Calu3 (cell line): Measurements from ENCODE around the gene CXCR4. TPM values are rescaled to one million over a fixed set of nuclear protein-coding genes. Genes with fewer than 3 reads are reported as not detected.

Experiments used
- BruUV-seq: library from RNA; stranded (reverse); fragments of 400-500 nt; replicated peaks from 2 replicates; lab custom pipeline; 2021; lab: Mats Ljungman, UMichigan
- CTCF ChIA-PET: fragments of 300-600 bp; sonication (Branson Sonifier 250); formaldehyde crosslinking; loops from one replicate; lab custom pipeline; 2022; ENCODE audit warnings: antibody characterized with exemption; lab: Charles Lee
- DNase-seq: peaks from one replicate; pipeline ENCODE4 v3.0.0; 2022
- H3K27ac Mint-ChIP-seq: one replicate; pipeline ENCODE4 v1.8.0; 2022; ENCODE audit warnings: mixed read lengths; ENCODE audit not compliant: unreplicated experiment
- H3K27me3 Mint-ChIP-seq: one replicate; pipeline ENCODE4 v1.8.0; 2022; ENCODE audit warnings: mixed read lengths; ENCODE audit not compliant: unreplicated experiment
- H3K36me3 Mint-ChIP-seq: one replicate; pipeline ENCODE4 v1.8.0; 2022; ENCODE audit warnings: mild to moderate bottlenecking, moderate library complexity, mixed read lengths; ENCODE audit not compliant: insufficient read depth, unreplicated experiment
- H3K4me1 Mint-ChIP-seq: one replicate; pipeline ENCODE4 v1.8.0; 2022; ENCODE audit warnings: mild to moderate bottlenecking, low read depth, mixed read lengths; ENCODE audit not compliant: unreplicated experiment
- H3K4me3 Mint-ChIP-seq: one replicate; pipeline ENCODE4 v1.8.0; 2022; ENCODE audit warnings: mild to moderate bottlenecking, low read depth, moderate library complexity, mixed read lengths; ENCODE audit not compliant: unreplicated experiment
- H3K9me3 Mint-ChIP-seq: one replicate; pipeline ENCODE4 v1.8.0; 2022; ENCODE audit warnings: low read depth, mixed read lengths; ENCODE audit not compliant: unreplicated experiment
- intact Hi-C: fragments of 100-400 bp; cut with micrococcal nuclease; formaldehyde crosslinking; loops from one replicate; pipeline ENCODE4 v1.10.0; 2022; ENCODE audit not compliant: unreplicated experiment
- total RNA-seq: library from RNA; stranded (reverse); gene quantifications from 2 replicates; pipeline ENCODE4 v1.2.3, GENCODE V29; 2022
- TF ChIP-seq, protein P1 (sequence below): fragments of 200-600 bp; IDR thresholded peaks from one replicate; pipeline ENCODE4 v1.8.0; 2022; ENCODE audit warnings: antibody characterized with exemption; ENCODE audit not compliant: unreplicated experiment

CXCR4 gene
- total RNA-seq, 1 experiment from 2014 or later = 16.7 TPM

DNA sequence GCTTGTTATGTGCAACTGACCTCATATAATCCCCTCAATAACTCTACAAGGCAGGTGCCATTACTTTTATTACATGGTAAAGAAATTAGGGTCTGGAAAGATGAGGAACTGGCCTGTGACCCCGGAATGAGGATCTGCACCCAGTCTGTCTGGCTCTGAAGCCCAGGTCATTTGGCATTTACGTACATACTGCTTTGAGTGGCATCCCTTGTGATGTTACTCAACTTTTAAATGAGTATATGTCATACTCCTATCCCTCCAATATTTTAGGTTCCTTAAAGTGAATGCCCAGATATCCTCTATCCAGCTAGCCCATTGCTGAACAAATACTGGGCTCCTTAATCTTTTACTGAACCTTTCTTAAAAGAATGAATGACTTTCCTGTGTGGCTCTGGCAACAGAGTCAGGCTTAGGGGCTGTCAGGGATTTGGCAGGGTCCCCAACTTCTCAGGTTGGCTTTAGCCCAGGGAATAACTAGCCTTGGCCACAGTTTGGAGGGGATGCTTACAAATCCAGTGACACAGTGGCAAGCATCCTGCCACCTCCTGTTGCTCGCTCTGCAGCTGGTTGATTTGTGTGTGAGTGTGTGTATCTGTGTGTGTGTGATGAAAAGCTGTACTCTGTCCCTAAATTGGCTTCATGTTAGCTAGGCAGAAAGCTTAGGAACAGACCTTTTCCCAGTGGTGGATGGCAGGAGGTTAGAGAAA is 3.4 kb upstream of the CXCR4 start:
- H3K36me3 Mint-ChIP-seq = peaks cover 29% of the 10 kb centered on the region
- H3K4me1 Mint-ChIP-seq = peaks cover 21% of the 10 kb centered on the region
- intact Hi-C loops = no loop called here
- TF ChIP-seq, protein P1, sequence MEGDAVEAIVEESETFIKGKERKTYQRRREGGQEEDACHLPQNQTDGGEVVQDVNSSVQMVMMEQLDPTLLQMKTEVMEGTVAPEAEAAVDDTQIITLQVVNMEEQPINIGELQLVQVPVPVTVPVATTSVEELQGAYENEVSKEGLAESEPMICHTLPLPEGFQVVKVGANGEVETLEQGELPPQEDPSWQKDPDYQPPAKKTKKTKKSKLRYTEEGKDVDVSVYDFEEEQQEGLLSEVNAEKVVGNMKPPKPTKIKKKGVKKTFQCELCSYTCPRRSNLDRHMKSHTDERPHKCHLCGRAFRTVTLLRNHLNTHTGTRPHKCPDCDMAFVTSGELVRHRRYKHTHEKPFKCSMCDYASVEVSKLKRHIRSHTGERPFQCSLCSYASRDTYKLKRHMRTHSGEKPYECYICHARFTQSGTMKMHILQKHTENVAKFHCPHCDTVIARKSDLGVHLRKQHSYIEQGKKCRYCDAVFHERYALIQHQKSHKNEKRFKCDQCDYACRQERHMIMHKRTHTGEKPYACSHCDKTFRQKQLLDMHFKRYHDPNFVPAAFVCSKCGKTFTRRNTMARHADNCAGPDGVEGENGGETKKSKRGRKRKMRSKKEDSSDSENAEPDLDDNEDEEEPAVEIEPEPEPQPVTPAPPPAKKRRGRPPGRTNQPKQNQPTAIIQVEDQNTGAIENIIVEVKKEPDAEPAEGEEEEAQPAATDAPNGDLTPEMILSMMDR = no peak
- H3K4me3 Mint-ChIP-seq = no peak overlapping the region
- CTCF ChIA-PET = interaction anchor here (0.7 kb wide), 1 partner anchor 1029 kb away, joined by 4 read pairs; no protein-coding TSS in a partner anchor
- BruUV-seq = no TSS peak
- H3K9me3 Mint-ChIP-seq = no peaks in the 10 kb centered on the region
- H3K27me3 Mint-ChIP-seq = no peaks in the 10 kb centered on the region
- DNase-seq = no peak
- H3K27ac Mint-ChIP-seq = no peak overlapping the region

- no peak overlapping the region for H3K27ac Mint-ChIP-seq
- peaks cover 21% of the 10 kb centered on the region for H3K4me1 Mint-ChIP-seq
- intact Hi-C loops = loop anchor here (5.0 to 10.0 kb wide), 2 partner anchors 95 to 208 kb away; no protein-coding TSS in a partner anchor
- no peak for DNase-seq
- TF ChIP-seq, protein P1 = no peak
- no TSS peak for BruUV-seq
- H3K4me3 Mint-ChIP-seq = peak overlapping the region; percentile 88
- H3K27me3 Mint-ChIP-seq = no peaks in the 10 kb centered on the region
- H3K9me3 Mint-ChIP-seq = no peaks in the 10 kb centered on the region
- peaks cover 35% of the 10 kb centered on the region for H3K36me3 Mint-ChIP-seq
- CTCF ChIA-PET = no interaction called here
These were observed 2.0 kb upstream of the CXCR4 start for GRCh38 chr2:136119717-136120675.

- Mint-ChIP-seq H3K9me3 (no peaks in the 10 kb centered on the region), H3K27me3 (no peaks in the 10 kb centered on the region), H3K27ac (no peak overlapping the region), H3K4me3 (peak overlapping the region; percentile 88), H3K4me1 (peaks cover 21% of the 10 kb centered on the region), H3K36me3 (peaks cover 35% of the 10 kb centered on the region)
- DNase-seq = peak; percentile 37
- CTCF ChIA-PET = no interaction called here
- TF ChIP-seq, protein P1 = no peak
- BruUV-seq = no TSS peak
- intact Hi-C loops = loop anchor here (5.0 to 10.0 kb wide), 2 partner anchors 94 to 207 kb away; no protein-coding TSS in a partner anchor
These were observed 1.1 kb upstream of the CXCR4 start for GRCh38 chr2:136118819-136119716.

DNA sequence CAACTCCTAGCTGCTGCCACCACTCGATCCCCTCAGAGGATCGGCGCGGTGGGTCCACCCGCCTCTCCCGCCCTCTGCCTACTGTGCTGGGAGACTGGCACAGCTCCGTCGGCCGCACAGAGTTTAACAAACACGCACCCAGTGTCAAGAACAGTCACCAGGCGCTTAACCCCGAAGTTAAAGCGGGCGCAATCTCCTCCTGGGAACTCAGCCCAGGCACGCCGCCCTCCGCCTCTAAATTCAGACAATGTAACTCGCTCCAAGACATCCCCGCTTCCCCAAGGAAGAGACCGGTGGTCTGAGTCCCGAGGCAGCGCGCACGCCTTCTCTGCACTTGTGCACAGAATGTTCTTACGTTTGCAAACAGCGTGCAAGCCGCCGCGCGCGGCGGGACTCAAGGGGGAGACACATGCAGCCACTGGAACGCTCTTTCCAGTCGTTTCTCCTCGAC is 533 bp downstream of the CXCR4 start:
- Mint-ChIP-seq H3K36me3 (peaks cover 35% of the 10 kb centered on the region), H3K27ac (peak overlapping the region; percentile 27), H3K4me1 (peaks cover 17% of the 10 kb centered on the region), H3K27me3 (no peaks in the 10 kb centered on the region), H3K4me3 (peak overlapping the region; percentile 88), H3K9me3 (no peaks in the 10 kb centered on the region)
- TF ChIP-seq, protein P1 = no peak
- CTCF ChIA-PET = no interaction called here
- TSS peak; percentile 57 for BruUV-seq
- DNase-seq = peak; percentile 32
- intact Hi-C loops = loop anchor here (5.0 to 10.0 kb wide), 2 partner anchors 93 to 205 kb away; no protein-coding TSS in a partner anchor
